Kidney (tissue), 14 donors: ENCODE results near the gene DZIP1. TPM values are rescaled to one million over a fixed set of nuclear protein-coding genes. Genes with fewer than 3 reads are reported as not detected.

Experiments
- DNase-seq, 5 donors: peaks; one replicate each; pipeline ENCODE4 v3.0.0-alpha.2; 2013 to 2020
- FAIRE-seq: peaks from 2 replicates; lab custom pipeline; 2012; peaks lifted over from hg19 to GRCh38; lab: Jason Lieb, UNC
- H3K27ac ChIP-seq, 2 donors: one replicate each; pipeline ENCODE4 v1.7.0; 2013; ENCODE audit warnings: low read depth in 2 of 2, low read length in 2 of 2, inconsistent platforms in 1 of 2
- H3K27me3 ChIP-seq: one replicate; pipeline ENCODE4 v1.7.1; 2013; ENCODE audit warnings: low read length, inconsistent platforms; ENCODE audit not compliant: control insufficient read depth, insufficient read depth
- H3K36me3 ChIP-seq, 3 donors: one replicate each; pipeline versions ENCODE4 v1.7.0 to v1.7.1; 2013; ENCODE audit warnings: low read length in 3 of 3, control low read depth in 1 of 3, inconsistent platforms in 1 of 3; ENCODE audit not compliant: insufficient read depth in 3 of 3, control insufficient read depth in 2 of 3
- H3K4me1 ChIP-seq, 3 donors: one replicate each; pipeline versions ENCODE4 v1.7.0 to v1.7.1; 2013; ENCODE audit warnings: low read length in 3 of 3, inconsistent platforms in 1 of 3, low read depth in 1 of 3; ENCODE audit not compliant: control insufficient read depth in 2 of 3, insufficient read depth in 2 of 3
- H3K4me3 ChIP-seq, 3 donors: one replicate each; pipeline versions ENCODE4 v1.7.0 to v1.8.1; 2013; ENCODE audit warnings: low read length in 3 of 3, control low read depth in 1 of 3, inconsistent platforms in 1 of 3
- H3K9ac ChIP-seq, 3 donors: one replicate each; pipeline versions ENCODE4 v1.7.0 to v1.7.1; 2013; ENCODE audit warnings: low read length in 3 of 3, control low read depth in 1 of 3, inconsistent platforms in 1 of 3
- H3K9me3 ChIP-seq, 3 donors: one replicate each; pipeline versions ENCODE4 v1.7.0 to v1.7.1; 2013; ENCODE audit warnings: low read length in 3 of 3, control low read depth in 1 of 3, inconsistent platforms in 1 of 3; ENCODE audit not compliant: control insufficient read depth in 2 of 3, insufficient read depth in 1 of 3
- intact Hi-C: fragments of 100-400 bp; cut with DNase I; formaldehyde crosslinking; loops from one replicate; pipeline ENCODE4 v1.11.1; 2022
- polyA plus RNA-seq: library from polyadenylated mRNA; stranded (reverse); fragments of 350-450 nt; fragmentation: Illumina TruSeq; extraction: RNeasy Lipid Tissue Mini Kit (QIAGEN cat#74804); gene quantifications from one replicate; pipeline ENCODE4 v1.2.3, GENCODE V29; 2014; ENCODE audit warnings: low read depth, low replicate concordance; ENCODE audit not compliant: insufficient read depth
- total RNA-seq: library from RNA; stranded (reverse); fragmentation: NEBNext Ultra II Directional; extraction: Animal tissue kit (Norgen Biotek cat#: 25700); gene quantifications from one replicate; pipeline ENCODE4 v1.2.1, GENCODE V29; 2021
- TF ChIP-seq, protein P1 (sequence below): IDR thresholded peaks from 3 replicates; pipeline ENCODE4 v1.5.1; 2012; ENCODE audit warnings: mild to moderate bottlenecking, moderate library complexity, borderline replicate concordance; ENCODE audit not compliant: insufficient read depth; ENCODE audit errors: extremely low read depth
- donor health status: control.
- donor health status: control.
- donor health status: control.
- donor health status: control.
- donor health status: control.
- donor health status: DM: yes; HTN: yes; CAD: no.
- donor health status: Normal renal cell carcinoma (clear cell type).

The DZIP1 gene
- total and polyA plus RNA-seq, 2 donors from 2014 or later: 26.7 to 41.4 TPM

DNA sequence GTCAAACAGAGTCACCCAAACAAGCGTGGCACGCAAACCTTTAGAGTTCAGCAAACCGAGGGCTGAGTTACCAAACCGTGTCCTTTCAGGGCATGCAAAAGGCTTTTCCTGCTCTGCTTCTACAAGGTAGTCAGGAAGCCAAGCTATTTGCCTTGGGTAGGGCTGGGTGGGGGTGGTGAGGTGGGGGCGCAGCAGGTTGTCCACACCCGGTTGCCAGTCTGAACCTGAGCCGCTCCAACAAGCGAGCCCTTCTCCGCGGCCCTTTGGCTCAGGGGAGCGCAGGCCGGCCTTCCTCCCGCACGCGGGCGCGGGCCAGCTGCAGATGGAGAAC lies 92.3 kb downstream of the DZIP1 start:
- TF ChIP-seq, protein P1, sequence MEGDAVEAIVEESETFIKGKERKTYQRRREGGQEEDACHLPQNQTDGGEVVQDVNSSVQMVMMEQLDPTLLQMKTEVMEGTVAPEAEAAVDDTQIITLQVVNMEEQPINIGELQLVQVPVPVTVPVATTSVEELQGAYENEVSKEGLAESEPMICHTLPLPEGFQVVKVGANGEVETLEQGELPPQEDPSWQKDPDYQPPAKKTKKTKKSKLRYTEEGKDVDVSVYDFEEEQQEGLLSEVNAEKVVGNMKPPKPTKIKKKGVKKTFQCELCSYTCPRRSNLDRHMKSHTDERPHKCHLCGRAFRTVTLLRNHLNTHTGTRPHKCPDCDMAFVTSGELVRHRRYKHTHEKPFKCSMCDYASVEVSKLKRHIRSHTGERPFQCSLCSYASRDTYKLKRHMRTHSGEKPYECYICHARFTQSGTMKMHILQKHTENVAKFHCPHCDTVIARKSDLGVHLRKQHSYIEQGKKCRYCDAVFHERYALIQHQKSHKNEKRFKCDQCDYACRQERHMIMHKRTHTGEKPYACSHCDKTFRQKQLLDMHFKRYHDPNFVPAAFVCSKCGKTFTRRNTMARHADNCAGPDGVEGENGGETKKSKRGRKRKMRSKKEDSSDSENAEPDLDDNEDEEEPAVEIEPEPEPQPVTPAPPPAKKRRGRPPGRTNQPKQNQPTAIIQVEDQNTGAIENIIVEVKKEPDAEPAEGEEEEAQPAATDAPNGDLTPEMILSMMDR: no peak
- Histone ChIP-seq H3K9ac (no peak overlapping the region), H3K9me3 (no peaks in the 10 kb centered on the region), H3K27me3 (peaks cover 2% of the 10 kb centered on the region), H3K36me3 (no peaks in the 10 kb centered on the region), H3K27ac (no peak overlapping the region), H3K4me3 (peak overlapping the region in 1 of 3 donors; percentile 48), H3K4me1 (peaks cover 0 to 7% (median 0%) of the 10 kb centered on the region in 3 donors)
- FAIRE-seq: no peak
- intact Hi-C loops: no loop called here
- peak in 1 of 5 donors; percentile 29 for DNase-seq

GRCh38 chr13:95547531-95548167 lies 96.9 kb downstream of the DZIP1 start:
- no peaks in the 10 kb centered on the region for H3K36me3 ChIP-seq
- H3K9me3 ChIP-seq: no peaks in the 10 kb centered on the region
- H3K4me1 ChIP-seq: peaks cover 0 to 10% (median 0%) of the 10 kb centered on the region in 3 donors
- DNase-seq: no peak
- FAIRE-seq: no peak
- intact Hi-C loops: no loop called here
- H3K27ac ChIP-seq: no peak overlapping the region
- no peak overlapping the region for H3K4me3 ChIP-seq
- peaks cover 2% of the 10 kb centered on the region for H3K27me3 ChIP-seq
- H3K9ac ChIP-seq: no peak overlapping the region
- TF ChIP-seq, protein P1: no peak

GRCh38 chr13:95546919-95547318 lies 97.6 kb downstream of the DZIP1 start:
- Histone ChIP-seq H3K27ac (no peak overlapping the region), H3K4me1 (peaks cover 0 to 12% (median 0%) of the 10 kb centered on the region in 3 donors), H3K36me3 (no peaks in the 10 kb centered on the region), H3K4me3 (no peak overlapping the region), H3K27me3 (peaks cover 1% of the 10 kb centered on the region), H3K9ac (no peak overlapping the region), H3K9me3 (no peaks in the 10 kb centered on the region)
- intact Hi-C loops: no loop called here
- TF ChIP-seq, protein P1: no peak
- FAIRE-seq (no peak), DNase-seq (no peak)

- Histone ChIP-seq H3K36me3 (no peaks in the 10 kb centered on the region), H3K4me3 (no peak overlapping the region), H3K27ac (no peak overlapping the region), H3K9me3 (no peaks in the 10 kb centered on the region), H3K27me3 (no peaks in the 10 kb centered on the region), H3K4me1 (peaks cover 0 to 17% (median 5%) of the 10 kb centered on the region in 3 donors), H3K9ac (no peak overlapping the region)
- FAIRE-seq (no peak), DNase-seq (no peak)
- TF ChIP-seq, protein P1: no peak
- intact Hi-C loops: no loop called here
Observed at GRCh38 chr13:95544293-95544692, 100.2 kb downstream of the DZIP1 start.
